ENCODE measurements around the gene POM121C.
"Not testable (repeated sequence)": the region's sequence is repeated elsewhere in the genome, so short reads cannot be mapped to it uniquely, and the experiment has no call there.

DNA sequence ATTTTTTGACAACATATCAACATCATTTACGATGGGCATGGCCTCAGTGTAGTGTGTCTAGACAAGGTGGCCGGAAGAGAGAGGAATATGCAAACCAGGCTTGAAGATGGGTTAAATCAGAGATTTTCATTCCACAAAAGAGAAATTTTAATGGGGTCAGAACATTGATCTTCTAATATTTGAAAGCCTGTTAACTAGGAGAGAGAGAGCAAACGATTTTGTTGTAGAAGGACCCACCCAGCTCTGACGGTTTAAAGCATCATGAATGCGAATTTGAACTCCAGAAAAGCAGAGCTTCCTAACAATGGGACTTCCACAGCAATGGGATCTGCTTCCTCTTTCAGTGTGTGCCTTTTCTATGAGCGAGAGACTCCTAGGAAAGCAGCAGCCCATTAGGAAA lies 5.9 kb upstream of the POM121C start, which contains the start of gene SPDYE5:
- TF ChIP-seq, protein P1, sequence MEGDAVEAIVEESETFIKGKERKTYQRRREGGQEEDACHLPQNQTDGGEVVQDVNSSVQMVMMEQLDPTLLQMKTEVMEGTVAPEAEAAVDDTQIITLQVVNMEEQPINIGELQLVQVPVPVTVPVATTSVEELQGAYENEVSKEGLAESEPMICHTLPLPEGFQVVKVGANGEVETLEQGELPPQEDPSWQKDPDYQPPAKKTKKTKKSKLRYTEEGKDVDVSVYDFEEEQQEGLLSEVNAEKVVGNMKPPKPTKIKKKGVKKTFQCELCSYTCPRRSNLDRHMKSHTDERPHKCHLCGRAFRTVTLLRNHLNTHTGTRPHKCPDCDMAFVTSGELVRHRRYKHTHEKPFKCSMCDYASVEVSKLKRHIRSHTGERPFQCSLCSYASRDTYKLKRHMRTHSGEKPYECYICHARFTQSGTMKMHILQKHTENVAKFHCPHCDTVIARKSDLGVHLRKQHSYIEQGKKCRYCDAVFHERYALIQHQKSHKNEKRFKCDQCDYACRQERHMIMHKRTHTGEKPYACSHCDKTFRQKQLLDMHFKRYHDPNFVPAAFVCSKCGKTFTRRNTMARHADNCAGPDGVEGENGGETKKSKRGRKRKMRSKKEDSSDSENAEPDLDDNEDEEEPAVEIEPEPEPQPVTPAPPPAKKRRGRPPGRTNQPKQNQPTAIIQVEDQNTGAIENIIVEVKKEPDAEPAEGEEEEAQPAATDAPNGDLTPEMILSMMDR (conservative IDR thresholded peaks at IDR 0.05; ENCODE audit: low read depth in 2 of 2) = not testable (repeated sequence)
- not testable (repeated sequence) for TF ChIP-seq EZH2phosphoT487 (IDR thresholded peaks at IDR 0.05; ENCODE audit: unreplicated experiment); EZH2 (IDR thresholded peaks at IDR 0.05; ENCODE audit: low read depth, unreplicated experiment); ZNF114 (CRISPR knock-in tag; IDR thresholded peaks at IDR 0.05); POLR2AphosphoS5 (IDR thresholded peaks at IDR 0.05; ENCODE audit: low read depth)
